Astrocyte of the cerebellum (primary cell): ENCODE data around the gene PLAAT1.

ENCODE experiments used
- DNase-seq: peaks from one replicate; pipeline ENCODE4 v3.0.0-alpha.2; 2011; ENCODE audit warnings: low read depth
- H3K4me3 ChIP-seq: 2 replicates; pipeline ENCODE4 v1.5.1; 2011; ENCODE audit warnings: mild to moderate bottlenecking, low read depth, low read length, moderate library complexity
- in situ Hi-C: cut with HindIII; loops from 2 replicates; pipeline ENCODE4 v1.10.0; 2017; ENCODE audit warnings: low sequenced_read_pairs
- TF ChIP-seq, protein P1 (sequence below): IDR thresholded peaks from 2 replicates; pipeline ENCODE4 v1.5.1; 2012; ENCODE audit warnings: low read length, low read depth, moderate library complexity, mild to moderate bottlenecking; ENCODE audit errors: missing control alignments

The PLAAT1 gene

DNA sequence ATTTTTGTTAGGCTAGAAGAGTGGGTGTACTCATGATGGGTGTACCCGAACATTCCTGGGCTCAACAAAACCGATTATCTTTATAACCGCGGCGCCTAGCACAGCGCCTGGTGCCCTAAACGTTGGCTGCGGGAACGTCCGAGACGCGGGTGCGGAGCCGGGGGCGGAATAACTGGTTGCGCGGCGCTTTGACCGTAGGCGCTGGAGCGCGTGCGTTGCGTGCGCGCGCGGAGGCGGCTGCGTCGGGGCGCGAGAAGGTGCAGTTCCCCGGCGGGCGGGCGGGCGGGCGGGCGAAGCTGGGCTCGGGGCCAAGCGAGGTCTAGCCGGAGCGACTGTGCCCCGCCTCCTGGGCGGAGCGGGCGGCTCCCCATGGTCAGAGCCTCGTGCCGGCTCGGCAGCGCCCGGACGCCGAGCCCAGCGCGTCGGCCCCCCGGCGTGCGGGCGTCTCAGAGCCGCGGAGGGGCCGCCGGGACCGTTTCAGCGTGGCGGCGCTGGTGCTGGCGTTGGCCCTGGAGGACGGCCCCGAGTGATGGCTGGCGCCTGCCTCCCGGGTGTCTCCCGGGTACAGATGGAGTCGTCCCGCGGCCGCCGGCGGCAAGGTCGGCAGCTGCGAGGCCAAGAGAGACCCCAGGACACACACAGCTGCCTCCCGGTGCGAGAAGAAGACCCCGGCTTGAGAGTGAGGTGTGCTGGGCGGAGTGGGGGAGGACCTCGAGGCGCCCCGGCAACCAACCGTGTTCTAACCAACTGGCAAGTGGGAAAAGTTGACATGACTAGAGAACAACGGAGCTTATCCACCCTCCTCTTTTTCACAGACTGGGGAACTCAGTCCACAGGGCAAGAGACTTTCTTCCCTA is at the start of gene PLAAT1:
TSS of gene PLAAT1 (plus strand) at position 373 of the 857 bp plus-strand sequence. CDS start 14,429 bp downstream, outside the sequence.
- DNase-seq, result peak; percentile 4
- in situ Hi-C loops, result no loop called here
- TF ChIP-seq, protein P1, sequence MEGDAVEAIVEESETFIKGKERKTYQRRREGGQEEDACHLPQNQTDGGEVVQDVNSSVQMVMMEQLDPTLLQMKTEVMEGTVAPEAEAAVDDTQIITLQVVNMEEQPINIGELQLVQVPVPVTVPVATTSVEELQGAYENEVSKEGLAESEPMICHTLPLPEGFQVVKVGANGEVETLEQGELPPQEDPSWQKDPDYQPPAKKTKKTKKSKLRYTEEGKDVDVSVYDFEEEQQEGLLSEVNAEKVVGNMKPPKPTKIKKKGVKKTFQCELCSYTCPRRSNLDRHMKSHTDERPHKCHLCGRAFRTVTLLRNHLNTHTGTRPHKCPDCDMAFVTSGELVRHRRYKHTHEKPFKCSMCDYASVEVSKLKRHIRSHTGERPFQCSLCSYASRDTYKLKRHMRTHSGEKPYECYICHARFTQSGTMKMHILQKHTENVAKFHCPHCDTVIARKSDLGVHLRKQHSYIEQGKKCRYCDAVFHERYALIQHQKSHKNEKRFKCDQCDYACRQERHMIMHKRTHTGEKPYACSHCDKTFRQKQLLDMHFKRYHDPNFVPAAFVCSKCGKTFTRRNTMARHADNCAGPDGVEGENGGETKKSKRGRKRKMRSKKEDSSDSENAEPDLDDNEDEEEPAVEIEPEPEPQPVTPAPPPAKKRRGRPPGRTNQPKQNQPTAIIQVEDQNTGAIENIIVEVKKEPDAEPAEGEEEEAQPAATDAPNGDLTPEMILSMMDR, result no peak
- peak within 1 kb of the TSS; percentile 60 for H3K4me3 ChIP-seq

DNA sequence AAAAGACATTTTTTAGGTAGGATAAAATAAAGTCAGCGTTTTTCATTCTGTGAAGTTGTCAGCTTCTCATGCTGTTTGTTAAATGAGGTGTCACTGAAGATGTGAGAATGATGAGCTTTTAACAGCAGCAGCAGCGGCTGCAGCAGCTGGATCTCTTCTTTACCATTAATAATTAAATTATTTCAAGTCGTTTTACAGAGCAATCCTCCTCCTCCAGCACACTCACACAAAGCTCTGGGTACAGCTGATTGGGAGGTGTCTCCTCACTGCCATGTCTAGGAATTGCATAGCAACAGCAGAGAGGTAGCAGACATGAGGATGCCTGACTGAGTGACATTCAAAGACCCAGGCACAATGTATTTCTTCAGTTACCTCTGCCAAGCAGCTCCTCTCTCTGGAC is 46.7 kb upstream of the PLAAT1 start:
- TF ChIP-seq, protein P1, result no peak
- no peak for DNase-seq
- in situ Hi-C loops, result loop anchor here (5.0 kb wide), 1 partner anchor 78 kb away; no protein-coding TSS in a partner anchor
- H3K4me3 ChIP-seq, result no peak overlapping the region

DNA sequence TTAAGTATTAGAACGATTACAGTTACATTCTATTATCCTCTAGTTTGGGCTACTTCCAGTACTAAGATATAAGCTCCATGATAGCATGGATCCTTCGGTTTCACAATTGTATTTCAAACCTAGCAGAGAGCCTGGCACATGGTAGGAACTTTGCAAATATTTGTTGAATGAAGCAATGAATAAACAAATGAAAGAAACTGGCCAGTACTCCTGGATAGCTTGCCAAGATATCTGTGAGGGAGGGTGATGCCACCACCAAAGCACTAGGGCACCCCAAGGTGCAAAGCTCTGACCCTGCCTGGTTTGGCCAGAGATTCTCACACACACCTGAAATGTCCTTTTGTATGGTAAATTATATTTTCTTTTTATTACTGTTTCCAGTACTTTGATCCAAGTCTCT is 44.3 kb upstream of the PLAAT1 start:
- in situ Hi-C loops, result no loop called here
- DNase-seq, result no peak
- TF ChIP-seq, protein P1, result no peak

DNA sequence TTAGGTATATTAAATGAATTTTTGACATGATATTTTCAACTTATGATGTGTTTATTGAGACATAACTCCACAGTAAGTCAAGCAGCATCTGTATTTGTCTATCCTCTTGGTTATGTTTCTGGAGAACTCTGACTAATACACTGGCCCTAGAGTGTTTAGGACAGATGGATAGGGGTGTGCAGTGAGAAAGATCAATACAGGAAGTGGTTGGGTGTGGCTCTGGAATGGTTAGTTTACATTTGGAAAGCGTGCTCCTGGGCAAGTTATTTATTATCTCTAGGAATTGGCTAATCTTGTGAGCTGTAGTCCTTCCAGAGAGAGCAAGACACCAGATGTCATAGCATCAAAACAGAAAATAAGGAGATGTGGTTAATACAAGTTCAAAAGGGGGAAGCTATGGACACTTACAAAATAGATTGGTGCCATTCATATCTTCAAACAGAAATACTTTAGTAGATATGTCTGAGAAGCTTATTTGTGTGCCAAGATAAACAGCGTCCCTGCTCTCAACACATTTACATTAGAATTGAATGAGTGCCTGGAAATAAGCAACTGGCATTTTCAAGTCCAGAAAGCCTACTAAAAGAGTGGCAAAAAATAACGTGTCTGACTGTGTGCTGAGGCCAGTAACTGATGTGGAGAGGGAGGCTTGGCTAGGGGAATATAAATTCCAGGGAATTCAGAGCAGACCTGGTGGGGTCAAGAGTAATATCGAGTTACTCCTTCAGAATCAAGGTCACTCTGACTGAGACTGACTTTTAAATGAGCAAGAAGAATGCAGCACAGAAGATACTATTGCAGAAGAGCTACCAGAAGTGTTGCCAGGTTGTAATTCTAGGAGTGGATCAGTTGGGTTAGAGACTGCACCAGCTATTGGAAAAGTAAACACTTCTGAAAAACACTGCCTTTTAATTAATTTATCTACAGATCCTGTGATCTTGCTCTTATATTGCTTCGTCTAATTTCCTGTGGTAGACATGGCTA is 33.4 kb upstream of the PLAAT1 start:
- no peak overlapping the region for H3K4me3 ChIP-seq
- TF ChIP-seq, protein P1, result no peak
- in situ Hi-C loops, result no loop called here
- DNase-seq, result no peak

More for the DNA sequence above, 44.3 kb upstream of the PLAAT1 start:
- no peak overlapping the region for H3K4me3 ChIP-seq

DNA sequence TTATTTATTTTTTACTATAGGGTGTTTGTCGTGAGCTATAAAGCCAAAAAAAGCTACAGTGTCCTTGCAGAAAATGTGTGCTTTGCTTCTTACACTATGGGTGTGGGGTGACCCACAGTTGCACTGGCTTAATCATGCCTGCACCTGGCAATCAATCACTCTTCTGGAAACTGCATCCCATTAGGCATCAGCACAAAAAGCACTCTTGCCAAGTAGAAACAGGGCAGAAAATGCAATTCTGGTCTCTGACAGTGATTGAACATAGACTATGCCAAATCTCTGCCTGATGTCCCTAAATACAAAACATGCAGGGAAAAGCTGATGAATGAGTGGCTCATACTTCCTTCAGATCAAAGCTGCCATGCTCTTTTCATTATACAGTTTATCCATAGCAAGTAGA is 30.4 kb upstream of the PLAAT1 start:
- in situ Hi-C loops, result no loop called here
- H3K4me3 ChIP-seq, result no peak overlapping the region
- TF ChIP-seq, protein P1, result no peak
- DNase-seq, result no peak

DNA sequence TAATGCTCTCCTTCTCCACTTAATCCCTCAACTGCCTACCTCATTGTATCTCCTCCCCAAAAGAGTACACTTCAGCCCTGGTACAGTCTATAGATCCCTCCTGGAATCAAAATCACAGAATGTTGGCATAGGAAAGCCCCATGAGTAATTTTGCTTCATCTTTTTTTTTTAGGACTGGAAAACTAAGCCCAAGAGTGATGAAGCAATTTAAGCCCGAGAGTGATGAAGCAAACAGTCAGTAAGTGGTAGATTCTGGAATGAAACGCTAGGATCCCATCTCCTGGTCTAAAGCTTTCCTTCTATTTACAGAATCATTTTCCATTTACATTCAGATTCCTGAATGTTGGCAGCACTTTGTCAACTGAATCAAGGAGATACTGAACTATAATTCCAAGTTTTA is 29.8 kb upstream of the PLAAT1 start:
- no peak overlapping the region for H3K4me3 ChIP-seq
- DNase-seq, result no peak
- TF ChIP-seq, protein P1, result no peak
- in situ Hi-C loops, result no loop called here
